ENCODE measurements around the gene LCN12.

Gene LCN12

GRCh38 chr9:136958898-136959850, 7.1 kb downstream of the LCN12 start:
- DNase-seq (ENCODE audit: low read depth) = no peak
- TF ChIP-seq CTCF (IDR thresholded peaks at IDR 0.05; ENCODE audit: control insufficient read depth, extremely low read depth, insufficient read depth) = no peak
- H3K4me3 ChIP-seq (ENCODE audit: low read depth, low read length) = no peak overlapping the region

DNA sequence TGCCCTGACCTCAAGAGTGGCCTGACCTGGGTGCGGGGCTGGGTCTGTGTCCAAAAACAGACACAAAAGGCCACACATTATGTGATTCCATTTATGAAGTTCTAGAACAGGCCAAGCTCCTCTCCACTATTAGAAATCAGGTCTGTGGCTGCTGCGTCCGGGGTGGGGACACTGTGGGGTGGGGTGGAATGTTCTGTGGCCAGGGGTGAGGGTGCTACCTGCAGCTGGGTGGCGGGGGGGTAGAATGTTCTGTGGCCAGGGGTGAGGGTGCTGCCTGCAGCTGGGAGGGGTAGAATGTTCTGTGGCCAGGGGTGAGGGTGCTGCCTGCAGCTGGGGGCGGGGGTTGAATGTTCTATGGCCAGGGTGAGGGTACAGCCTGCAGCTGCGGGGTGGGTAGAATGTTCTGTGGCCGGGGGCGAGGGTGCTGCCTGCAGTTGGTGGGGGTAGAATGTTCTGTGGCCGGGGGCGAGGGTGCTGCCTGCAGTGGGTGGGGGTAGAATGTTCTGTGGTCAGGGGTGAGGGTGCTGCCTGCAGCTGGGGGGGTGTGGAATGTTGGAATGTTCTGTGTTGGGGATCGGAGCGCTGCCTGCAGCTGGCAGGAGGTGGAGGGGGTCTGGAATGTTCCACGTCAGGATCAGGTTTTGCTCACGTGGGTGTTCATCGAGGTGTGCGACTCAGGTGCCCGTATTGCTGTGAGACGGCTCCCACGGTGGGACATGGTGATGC, 8.3 kb downstream of the LCN12 start:
- TF ChIP-seq CTCF (IDR thresholded peaks at IDR 0.05; ENCODE audit: control insufficient read depth, extremely low read depth, insufficient read depth) = no peak

DNA sequence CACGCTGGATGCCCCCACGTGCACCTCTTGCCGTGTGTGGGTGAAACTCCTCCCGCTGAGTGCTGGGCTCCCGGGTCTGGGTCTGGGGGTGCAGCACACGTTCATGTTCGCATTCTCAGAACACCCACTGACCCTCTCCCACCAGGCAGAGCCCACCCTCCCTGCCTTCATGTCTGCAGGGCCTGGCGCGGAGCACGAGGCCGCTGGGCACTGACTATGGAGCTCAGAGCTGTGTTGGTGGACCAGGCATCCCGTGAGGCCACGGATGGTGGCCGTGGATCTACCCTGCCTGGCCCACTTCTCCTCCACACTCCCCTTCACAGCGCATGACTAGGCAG, 8.8 kb downstream of the LCN12 start:
- no peak for TF ChIP-seq CTCF (IDR thresholded peaks at IDR 0.05; ENCODE audit: control insufficient read depth, extremely low read depth, insufficient read depth)
- no peak for DNase-seq (ENCODE audit: low read depth)
- H3K4me3 ChIP-seq (ENCODE audit: low read depth, low read length) = no peak overlapping the region

More for the DNA sequence above, 8.3 kb downstream of the LCN12 start:
- DNase-seq (ENCODE audit: low read depth) = no peak
- H3K4me3 ChIP-seq (ENCODE audit: low read depth, low read length) = no peak overlapping the region

DNA sequence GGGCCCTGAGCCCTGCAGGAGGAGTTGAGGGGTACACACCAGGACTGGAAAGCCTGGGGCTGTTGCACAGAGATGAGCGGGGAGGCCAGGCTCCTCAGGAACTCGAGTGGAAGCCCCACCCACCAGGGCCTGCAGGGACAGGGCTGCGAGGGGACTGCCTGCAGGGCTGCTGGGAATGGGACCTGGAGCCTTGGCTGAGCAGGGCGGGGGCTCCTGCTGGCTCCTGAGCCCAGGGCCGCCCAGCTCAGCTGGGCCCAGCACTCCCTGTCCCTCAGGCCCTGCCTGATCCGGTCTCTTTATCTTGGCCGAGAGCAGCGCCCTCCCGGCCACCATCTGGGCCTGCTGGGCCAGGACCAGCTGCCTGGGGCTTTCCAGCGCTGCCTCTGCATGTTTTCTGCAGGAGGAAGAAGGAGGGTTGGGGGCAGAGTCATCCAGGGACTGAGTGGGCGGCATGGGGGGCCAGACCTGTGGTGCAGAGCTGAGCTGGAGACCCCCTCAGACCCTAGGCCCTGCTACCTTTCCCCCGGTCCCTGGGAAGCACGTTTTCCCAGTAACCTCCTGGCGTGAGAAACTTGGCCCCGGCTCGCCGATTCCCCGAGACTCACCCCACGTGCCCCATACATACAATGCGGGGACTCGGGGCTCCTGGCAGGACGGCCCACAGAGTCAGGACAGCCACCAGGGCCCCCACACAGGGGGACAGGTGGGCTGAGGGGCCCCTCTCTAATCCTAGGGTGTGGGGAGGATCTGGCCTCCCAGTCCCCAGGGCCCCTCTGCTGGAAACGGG, 9.4 kb downstream of the LCN12 start:
- TF ChIP-seq CTCF (IDR thresholded peaks at IDR 0.05; ENCODE audit: control insufficient read depth, extremely low read depth, insufficient read depth) = no peak
- no peak for DNase-seq (ENCODE audit: low read depth)
- H3K4me3 ChIP-seq (ENCODE audit: low read depth, low read length) = no peak overlapping the region

DNA sequence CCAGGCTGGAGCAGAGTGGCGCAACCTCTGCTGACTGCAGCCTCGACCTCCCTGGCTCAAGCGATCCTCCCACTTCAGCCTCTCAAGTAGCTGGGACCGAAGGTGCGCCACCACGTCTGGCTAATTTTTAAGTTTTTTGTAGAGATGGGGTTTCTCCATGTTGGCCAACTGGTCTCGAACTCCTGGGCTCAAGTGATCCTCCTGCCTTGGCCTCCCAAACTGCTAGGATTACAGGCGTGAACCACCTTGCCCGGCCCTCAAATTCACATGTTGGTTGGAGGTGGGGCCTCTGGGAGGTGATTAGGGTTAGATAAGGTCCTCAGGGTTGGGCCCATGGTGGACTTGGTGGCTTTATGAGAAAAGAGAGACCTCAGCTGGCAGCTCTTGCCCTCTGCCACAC, 10.1 kb downstream of the LCN12 start:
- H3K4me3 ChIP-seq (ENCODE audit: low read depth, low read length) = no peak overlapping the region
- no peak for DNase-seq (ENCODE audit: low read depth)
- no peak for TF ChIP-seq CTCF (IDR thresholded peaks at IDR 0.05; ENCODE audit: control insufficient read depth, extremely low read depth, insufficient read depth)

DNA sequence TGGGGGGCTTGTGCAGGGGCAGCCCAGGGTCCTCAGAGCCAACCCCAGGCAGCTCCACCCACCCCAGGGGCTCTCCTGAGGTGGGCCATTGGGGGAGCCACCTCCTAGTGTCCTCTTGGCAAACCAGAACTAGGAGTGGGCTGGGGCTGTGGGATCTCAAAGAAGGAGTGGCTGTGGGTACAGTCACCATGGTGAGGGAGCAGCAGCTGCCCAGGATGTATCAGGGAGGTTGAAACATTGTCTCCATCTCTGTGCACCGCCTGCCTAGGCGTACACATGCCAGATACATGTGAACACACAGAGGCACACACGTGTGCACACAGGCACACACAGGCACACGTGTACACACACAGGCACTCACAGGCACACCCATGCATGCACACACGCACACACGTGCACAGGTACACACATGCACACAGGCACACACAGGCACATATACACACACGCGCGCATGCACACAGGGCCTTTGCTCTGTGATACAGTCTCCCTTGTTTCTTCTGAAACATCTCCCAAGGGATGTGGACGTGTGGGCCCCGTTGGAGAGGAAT, 10.7 kb downstream of the LCN12 start:
- no peak overlapping the region for H3K4me3 ChIP-seq (ENCODE audit: low read depth, low read length)
- no peak for DNase-seq (ENCODE audit: low read depth)
- TF ChIP-seq CTCF (IDR thresholded peaks at IDR 0.05; ENCODE audit: control insufficient read depth, extremely low read depth, insufficient read depth) = no peak
